Embryonic facial prominence (tissue), 1 donor: ENCODE measurements around the gene BAZ2B.

Experiments used
- DNase-seq: peaks from one replicate; pipeline ENCODE4 v3.0.0-alpha.2; 2016; ENCODE audit errors: extremely low spot score

BAZ2B gene

GRCh38 chr2:159573846-159574606 is 42.3 kb downstream of the BAZ2B start:
- no peak for DNase-seq

- no peak for DNase-seq
These were observed 43.1 kb downstream of the BAZ2B start for GRCh38 chr2:159573294-159573693.

DNA sequence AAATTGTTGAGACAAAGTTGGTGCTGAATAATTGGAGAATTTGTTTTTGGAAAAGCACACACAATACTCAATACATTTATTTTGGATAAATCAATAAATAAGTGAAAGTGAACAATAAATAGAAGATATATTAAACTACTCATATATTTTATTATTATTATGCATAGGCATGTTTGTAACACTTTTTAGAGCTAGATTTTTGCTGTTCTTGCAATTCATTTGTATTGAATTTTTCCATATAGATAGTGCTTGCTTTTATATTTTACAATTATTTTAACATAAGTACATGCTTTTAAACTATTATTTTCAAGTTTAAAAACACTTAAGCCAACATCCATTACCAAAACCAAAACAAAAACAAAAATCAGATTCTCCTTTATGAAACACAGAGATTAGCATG is 43.9 kb downstream of the BAZ2B start:
- DNase-seq, result no peak

DNA sequence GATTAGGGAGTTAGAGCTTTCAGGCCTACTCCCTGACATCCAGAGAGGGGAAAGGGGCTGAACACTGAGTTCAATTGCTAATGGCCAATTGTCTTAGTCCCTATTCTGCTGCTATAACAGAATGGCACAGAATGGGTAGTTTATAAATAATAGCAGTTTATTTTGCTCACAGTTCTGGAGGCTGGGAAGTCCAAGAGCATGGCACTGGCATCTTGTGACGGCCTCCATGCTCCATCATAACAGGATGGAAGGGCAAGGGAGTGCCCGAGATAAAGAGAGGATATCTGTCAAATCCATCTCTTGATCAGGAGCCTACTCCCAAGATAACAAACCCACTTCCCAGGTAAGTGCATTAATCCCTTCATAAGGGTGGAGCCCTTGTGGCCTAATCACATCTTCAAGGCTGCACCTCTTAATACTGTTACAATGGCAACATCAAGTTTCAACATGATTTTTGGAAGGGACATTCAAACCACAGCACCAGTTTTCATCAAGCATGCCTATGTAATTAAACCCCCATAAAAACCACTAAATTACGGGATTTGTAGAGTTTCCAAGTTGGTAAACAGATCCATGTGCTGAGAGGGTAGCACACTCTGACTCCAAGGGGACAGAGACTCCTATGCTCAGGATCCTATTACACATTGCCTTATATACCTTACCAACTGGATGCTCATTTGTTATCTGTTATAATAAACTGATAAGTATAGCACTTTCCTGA is 44.6 kb downstream of the BAZ2B start:
- no peak for DNase-seq

- no peak for DNase-seq
These were observed 52.3 kb downstream of the BAZ2B start for GRCh38 chr2:159564081-159564480.

DNA sequence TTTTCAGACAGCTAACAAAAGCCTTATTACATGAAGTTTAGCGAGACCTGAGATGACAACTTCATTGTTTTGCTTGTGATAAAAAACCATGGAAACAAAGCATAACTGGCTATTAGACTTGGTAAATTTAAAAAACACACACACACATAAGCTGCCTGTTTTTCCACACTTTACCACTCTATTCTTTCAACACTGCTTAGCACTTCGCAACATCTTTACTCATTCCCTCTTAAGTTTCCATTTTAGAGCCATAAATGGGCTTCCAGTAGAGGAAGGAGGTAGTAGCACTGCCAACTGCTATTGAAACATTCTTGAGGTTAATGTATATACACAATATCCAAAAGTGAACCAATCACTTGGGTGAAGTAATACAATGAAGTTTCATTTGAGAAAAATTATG is 54.1 kb downstream of the BAZ2B start:
- no peak for DNase-seq

DNA sequence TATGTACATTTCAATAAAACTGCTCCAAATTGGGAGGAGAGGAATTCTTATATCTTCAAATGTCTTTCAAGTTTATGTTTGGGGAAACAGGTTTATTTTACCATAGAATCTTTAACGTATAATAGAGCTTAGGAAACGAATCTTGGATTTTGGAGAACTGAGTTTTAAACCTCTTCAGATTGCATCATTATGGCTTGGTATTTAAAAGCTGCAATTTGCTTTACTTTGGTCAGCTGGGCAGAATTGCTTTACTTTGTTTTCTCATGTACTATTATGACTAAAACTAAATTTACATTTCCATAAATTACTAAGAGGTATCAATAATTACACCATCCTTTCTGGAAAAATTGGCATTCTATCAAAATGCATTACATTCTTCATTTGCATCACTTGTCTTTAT is 54.6 kb downstream of the BAZ2B start:
- no peak for DNase-seq

DNA sequence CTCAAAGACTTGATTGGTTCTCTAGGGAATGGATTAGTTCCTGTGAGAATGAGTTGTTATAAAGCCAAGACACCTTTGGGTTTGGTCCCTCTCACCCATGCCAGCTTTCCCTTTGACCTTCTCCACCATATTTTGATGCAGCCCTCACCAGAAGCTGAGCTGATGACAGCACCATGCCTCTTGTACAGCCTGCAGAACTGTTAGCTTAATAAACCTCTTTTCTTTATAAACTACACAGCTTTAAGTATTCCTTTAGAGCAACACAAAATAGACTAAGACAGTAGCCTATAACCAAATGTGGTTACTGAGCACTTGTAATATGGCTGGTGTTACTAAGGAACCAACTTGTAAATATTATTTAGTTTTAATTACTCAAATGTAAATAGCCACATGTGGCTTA is 55.1 kb downstream of the BAZ2B start:
- no peak for DNase-seq

DNA sequence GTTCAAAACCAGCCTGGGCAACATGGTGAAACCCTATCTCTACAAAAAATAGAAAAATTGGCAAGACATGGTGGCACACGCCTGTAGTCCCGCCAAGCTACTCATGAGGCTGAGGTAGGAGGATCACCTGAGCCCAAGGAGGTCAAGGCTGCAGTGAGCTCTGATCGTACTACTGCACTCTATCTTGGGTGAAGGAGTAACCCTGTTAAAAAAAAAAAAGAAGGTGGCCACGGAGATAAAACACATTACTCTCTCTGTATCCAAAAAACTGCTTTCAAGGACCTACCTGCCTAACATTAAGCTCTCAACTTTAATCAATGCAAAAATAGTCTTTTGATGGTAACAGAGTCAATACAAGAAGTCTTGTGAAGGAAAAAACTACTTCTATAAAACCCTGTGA is 57.3 kb downstream of the BAZ2B start:
- no peak for DNase-seq

- no peak for DNase-seq
These were observed 57.9 kb downstream of the BAZ2B start for GRCh38 chr2:159558479-159558878.

DNA sequence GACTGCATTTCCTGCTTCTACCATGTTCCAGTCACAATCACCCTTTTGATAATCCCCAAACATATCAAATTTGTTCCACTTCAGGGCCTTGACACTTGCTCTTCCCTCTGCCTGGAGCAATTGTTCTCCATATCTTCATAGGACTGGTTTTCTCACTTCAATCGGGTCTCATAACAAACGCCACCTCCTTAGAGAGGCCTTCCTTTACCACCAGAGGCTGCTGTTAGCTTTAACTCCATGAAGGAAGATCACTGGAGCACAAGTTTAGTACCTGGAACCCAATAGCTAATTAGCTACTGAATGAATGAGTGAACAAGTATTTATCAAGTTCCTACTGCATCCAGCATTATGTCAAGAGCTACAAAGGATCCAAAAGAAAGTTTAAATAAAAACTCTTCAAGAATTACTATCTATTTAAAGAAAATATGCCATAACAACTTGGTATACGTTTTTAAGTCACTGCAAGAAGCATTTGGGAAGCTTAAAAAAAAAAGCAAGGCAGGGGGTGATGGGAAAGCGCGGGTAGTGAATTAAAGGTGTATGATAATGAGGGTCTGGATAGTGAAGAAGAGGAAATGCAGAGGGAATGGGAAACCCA is 58.8 kb downstream of the BAZ2B start:
- no peak for DNase-seq

DNA sequence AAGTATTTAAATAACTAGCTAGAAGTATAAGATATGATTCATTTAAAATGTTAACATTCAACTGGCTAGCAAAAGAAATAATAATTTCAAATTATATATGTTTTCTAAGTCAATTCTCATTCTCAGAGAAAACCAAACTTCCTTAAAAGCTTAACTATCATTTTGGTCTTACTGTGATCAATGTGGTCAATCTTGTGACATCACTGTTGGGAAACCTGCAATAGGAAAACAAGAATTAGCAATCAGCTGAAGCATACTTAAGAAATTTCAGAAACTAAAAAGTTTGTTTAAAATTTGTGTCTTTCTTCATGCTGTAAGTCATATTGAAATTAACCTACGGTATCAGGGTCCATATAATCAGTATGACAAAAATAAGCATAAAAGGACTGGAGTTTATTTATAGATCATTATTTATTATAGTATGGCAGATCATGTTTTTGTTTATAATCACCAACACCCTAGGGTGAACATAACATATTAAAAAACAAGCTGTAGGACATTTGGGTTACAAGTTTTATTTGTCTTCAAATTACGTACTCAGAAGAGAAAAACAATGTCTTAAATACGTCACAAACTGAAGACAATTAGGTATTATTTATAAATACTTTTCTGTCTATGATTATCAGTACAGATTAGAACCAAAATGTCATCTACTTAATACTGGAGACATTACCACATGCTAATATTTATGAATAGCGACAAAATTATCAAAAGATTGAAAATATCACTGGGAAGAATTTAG is 60.5 kb downstream of the BAZ2B start:
- no peak for DNase-seq

DNA sequence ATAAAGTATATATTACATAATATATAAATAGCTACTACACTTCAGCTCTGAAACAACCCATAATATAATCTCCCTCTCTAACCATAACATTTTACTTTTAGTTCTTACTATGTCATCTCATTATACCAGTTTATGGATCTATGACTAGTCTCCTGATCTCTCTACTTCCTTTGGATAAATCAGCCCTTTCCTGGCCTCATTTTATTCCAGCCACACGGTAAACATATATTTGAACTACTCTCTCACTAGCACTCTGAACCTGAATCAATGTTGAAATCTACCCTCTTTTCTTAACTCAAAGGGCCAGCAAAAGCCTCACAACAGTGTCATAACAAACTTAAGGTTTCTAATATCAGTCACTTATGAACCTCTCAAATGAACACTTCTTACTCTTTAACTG is 62.6 kb downstream of the BAZ2B start:
- no peak for DNase-seq

DNA sequence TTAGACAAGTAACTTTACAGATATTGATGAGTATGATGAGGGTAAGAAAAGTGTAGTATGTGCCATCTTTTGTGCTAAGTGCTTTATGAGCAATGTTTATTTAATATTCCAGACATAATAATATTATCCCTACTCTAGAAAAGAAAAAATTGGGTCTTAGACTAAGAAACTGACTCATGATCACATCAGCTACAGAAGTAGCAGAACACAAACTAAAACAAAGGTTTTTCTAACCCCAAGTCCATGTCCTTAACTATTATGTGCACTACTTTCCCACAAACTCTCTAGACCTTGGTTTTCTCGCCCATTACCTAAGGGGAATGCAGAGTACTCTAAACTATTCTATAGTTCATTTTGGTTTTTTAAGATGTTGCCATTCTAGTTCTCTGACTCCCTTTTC is 64.5 kb downstream of the BAZ2B start:
- DNase-seq, result no peak

GRCh38 chr2:159550231-159550630 is 66.1 kb downstream of the BAZ2B start:
- DNase-seq, result no peak

DNA sequence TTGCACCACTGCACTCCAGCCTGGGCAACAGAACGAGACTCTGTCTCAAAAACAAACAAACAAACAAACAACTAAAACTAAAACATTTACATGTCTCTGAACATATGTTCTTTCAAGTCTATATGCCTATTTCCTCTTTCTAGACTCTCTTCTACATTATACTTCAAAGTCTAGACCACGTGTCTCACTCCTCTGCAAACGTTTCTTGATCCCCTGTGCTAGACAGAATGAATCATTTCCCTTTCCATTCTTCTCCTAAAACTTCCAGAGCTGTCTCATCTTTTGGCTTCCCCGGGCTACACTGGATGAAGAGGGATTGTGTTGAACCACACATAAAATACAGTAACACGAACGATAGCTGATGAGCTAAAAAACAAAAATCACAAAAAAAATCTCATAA is 67.1 kb downstream of the BAZ2B start:
- no peak for DNase-seq

DNA sequence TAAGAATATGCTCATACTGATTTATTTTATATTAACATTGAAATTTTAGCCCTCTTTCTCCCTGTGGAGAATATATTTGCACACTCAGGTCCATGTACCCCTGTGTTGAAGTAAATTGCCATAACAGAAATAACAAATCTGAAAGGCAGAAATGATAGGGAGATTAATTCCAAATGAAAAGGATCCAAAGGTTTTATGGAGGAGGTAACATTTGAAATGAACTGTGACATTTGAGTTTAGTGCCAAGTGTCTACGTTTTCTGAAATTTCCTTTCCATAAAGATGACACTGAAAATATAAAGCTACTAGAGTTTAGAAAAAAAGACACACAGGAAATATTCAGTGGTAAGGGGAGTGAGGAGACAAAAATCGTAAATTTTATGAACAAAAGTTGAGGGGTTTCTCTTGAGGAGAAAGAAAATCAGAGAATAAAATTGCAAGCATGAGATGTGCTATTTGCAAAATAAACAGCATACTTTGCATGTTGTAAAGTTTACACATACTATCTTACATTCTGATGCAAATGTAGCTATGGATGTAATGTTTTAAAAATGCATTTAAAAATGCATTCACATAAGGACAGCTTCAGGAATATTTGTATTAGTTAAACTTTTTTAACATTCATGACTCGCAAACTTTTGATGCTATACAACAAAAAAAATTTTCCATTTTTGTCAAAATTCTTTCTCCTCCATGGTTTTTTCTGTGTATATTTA is 69.5 kb downstream of the BAZ2B start:
- no peak for DNase-seq

DNA sequence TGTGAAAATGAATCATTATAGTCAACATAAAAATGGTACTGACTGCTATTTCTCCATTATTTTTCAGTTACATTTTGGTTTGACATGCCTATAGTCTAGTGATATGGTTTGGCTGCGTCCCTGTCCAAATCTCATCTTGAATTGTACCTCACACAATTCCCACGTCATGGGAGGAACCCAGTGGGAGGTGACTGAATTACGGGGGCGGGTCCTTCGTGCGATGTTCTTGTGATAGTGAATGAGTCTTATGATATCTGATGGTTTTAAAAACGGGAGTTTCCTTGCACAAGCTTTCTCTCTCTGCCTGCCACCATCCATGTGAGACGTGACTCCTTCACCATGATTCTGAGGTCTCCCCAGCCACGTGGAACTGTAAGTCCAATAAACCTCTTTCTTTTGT is 70.3 kb downstream of the BAZ2B start:
- no peak for DNase-seq

DNA sequence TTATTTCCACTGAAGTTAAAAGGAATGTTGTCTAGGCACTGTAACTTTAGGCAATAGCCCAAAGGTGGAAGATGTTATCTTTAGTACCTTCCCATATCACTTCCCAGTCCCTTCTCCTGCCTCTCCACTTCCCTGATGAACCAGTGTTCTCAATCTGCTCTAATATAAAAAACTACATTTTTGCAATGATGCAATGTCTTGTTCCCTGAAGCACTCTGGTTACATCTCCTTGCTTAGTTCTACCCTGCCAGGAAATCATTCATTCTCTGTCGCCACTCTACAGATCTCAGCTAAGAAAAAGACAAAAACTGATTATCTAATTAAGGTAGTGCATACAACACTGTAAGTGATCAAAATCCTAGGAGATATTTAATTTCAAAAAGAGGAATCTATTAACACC is 71.3 kb downstream of the BAZ2B start:
- DNase-seq, result no peak

DNA sequence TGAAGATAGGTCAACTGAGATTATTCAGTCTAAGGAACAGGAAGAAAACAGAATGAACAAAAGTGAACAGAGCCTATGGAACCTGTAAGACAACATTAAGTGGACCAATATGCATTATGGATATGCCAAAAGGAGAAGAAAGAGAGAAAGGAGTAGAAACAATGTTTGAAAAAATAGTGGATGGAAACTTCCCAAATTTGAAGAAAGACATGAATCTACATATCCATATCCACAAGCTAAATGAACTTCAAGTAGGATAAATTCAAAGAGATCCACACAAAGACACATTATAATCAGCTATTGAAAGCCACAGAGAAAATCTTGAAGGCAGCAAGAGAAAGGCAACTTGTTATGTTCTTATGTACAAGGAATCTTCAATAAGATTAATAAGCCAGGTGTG is 74.2 kb downstream of the BAZ2B start:
- no peak for DNase-seq

- no peak for DNase-seq
These were observed 76.6 kb downstream of the BAZ2B start for GRCh38 chr2:159539701-159540100.

- no peak for DNase-seq
These were observed 77.5 kb downstream of the BAZ2B start for GRCh38 chr2:159538801-159539200.
